Measurements from ENCODE around the gene NCR2.

NCR2 gene

DNA sequence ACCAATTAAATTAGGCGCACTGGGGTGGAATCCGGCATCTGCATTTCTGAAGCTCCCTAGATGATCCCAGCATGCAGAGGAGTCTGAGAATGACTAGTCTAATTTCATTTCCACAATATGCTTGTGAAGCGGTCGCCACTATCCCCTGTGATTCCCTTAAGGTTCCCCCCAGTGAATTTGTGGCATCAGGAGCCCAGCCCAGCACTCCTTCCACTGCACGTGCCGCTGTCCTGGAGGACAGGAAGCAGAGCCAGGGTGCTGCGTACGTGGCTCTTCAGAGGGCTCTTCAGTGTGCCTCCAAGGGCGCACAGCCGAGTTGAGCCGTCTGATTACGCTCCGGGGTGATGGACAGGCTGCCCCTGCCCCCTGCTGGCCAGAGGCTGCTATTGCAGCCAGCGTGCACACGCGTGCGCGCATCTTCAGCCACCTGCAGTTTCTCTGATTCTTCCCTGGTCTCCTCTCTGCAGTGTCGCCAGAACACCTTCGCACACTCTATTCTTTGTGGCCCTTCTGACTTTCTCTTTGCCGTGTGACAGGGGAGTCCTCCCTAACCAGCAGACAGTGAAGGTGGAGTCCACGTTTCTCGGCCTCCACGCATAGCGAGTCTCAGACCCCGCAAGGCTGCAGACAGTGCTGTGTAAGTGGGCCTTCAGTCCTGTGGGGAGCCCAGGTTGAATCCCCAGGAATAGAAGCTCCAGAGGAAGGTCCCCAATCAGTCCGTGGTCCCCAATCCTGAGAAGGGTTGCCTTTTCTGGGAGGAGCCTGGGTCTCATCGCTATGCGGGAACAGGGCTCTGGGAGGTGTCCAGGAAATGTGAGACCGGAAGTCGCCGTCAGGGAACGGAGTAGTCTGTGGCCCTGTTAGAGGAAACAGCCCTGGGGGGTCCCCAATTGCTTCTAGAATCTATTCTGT, 16.5 kb upstream of the NCR2 start:
- TF ChIP-seq GATA2 (IDR thresholded peaks at IDR 0.05; ENCODE audit: low read depth, low read length), result no peak
- no peak for TF ChIP-seq GATA3 (IDR thresholded peaks at IDR 0.05; ENCODE audit: low read depth, low read length)

GRCh38 chr6:41321183-41321582, 14.2 kb upstream of the NCR2 start:
- TF ChIP-seq GATA2 (IDR thresholded peaks at IDR 0.05; ENCODE audit: low read depth, low read length) (no peak), GATA3 (IDR thresholded peaks at IDR 0.05; ENCODE audit: low read depth, low read length) (no peak)

- TF ChIP-seq GATA2 (IDR thresholded peaks at IDR 0.05; ENCODE audit: low read depth, low read length) (no peak), GATA3 (IDR thresholded peaks at IDR 0.05; ENCODE audit: low read depth, low read length) (no peak)
These were observed 9.9 kb upstream of the NCR2 start for GRCh38 chr6:41325446-41326066.

GRCh38 chr6:41326092-41326491, 9.3 kb upstream of the NCR2 start:
- TF ChIP-seq GATA2 (IDR thresholded peaks at IDR 0.05; ENCODE audit: low read depth, low read length) (no peak), GATA3 (IDR thresholded peaks at IDR 0.05; ENCODE audit: low read depth, low read length) (no peak)

DNA sequence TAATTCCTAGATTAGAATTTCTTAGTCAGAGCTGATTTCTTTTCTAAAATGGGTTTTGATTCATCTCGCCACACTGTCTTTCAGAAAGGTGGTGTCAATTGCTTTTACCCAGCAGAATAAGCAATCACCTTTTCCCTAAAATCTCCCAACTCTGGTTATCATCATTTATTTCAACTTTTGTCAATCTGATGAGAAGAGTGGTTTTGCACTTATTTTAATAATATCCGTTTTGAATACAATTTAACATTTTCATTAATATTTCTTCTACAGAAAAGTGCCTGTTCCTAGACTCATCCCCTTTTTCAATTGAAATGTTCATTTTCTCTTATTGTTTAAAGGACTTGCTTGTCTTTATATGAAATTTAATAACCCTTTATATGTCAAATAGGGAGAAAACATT, 8.2 kb upstream of the NCR2 start:
- TF ChIP-seq GATA3 (IDR thresholded peaks at IDR 0.05; ENCODE audit: low read depth, low read length) (no peak), GATA2 (IDR thresholded peaks at IDR 0.05; ENCODE audit: low read depth, low read length) (no peak)

GRCh38 chr6:41331401-41332150, 3.8 kb upstream of the NCR2 start:
- TF ChIP-seq GATA3 (IDR thresholded peaks at IDR 0.05; ENCODE audit: low read depth, low read length) (no peak), GATA2 (IDR thresholded peaks at IDR 0.05; ENCODE audit: low read depth, low read length) (no peak)

- TF ChIP-seq GATA3 (IDR thresholded peaks at IDR 0.05; ENCODE audit: low read depth, low read length) (no peak), GATA2 (IDR thresholded peaks at IDR 0.05; ENCODE audit: low read depth, low read length) (no peak)
These were observed 3.2 kb upstream of the NCR2 start for GRCh38 chr6:41332241-41332640.

GRCh38 chr6:41332842-41333736, 2.3 kb upstream of the NCR2 start:
- TF ChIP-seq GATA2 (IDR thresholded peaks at IDR 0.05; ENCODE audit: low read depth, low read length), result no peak
- TF ChIP-seq GATA3 (IDR thresholded peaks at IDR 0.05; ENCODE audit: low read depth, low read length), result no peak

GRCh38 chr6:41334482-41335040, 847 bp upstream of the NCR2 start:
- TF ChIP-seq GATA2 (IDR thresholded peaks at IDR 0.05; ENCODE audit: low read depth, low read length), result no peak
- TF ChIP-seq GATA3 (IDR thresholded peaks at IDR 0.05; ENCODE audit: low read depth, low read length), result no peak

DNA sequence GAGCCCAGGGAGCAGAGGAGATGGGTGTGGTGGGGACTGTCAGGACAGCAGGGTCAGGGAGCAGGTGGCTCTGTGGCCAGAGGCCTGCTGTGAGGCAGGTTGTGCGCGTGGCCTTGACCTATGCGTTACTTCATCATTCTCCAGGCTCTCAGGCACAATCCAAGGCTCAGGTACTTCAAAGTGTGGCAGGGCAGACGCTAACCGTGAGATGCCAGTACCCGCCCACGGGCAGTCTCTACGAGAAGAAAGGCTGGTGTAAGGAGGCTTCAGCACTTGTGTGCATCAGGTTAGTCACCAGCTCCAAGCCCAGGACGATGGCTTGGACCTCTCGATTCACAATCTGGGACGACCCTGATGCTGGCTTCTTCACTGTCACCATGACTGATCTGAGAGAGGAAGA, 535 bp downstream of the NCR2 start:
- no peak for TF ChIP-seq GATA3 (IDR thresholded peaks at IDR 0.05; ENCODE audit: low read depth, low read length)
- no peak for TF ChIP-seq GATA2 (IDR thresholded peaks at IDR 0.05; ENCODE audit: low read depth, low read length)

DNA sequence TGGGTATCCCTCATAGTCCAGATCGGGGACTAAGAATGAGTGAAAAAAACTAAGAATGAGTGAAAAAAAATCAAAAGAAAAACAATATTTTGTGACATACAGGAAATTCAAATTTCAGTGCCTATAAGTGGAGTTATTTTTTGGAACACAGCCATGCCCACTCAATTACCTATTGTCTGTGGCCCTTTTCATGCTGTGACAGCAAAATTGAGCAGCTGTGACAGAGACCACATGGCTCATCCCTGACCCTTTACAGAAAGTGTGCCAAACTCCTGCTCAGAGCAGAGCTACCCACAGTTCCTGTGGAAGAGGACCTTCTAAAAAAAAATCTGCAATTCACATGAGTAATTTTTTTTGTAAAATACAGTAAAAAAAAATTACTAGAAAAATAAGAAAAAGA, 1.4 kb downstream of the NCR2 start:
- no peak for TF ChIP-seq GATA2 (IDR thresholded peaks at IDR 0.05; ENCODE audit: low read depth, low read length)
- TF ChIP-seq GATA3 (IDR thresholded peaks at IDR 0.05; ENCODE audit: low read depth, low read length), result no peak

DNA sequence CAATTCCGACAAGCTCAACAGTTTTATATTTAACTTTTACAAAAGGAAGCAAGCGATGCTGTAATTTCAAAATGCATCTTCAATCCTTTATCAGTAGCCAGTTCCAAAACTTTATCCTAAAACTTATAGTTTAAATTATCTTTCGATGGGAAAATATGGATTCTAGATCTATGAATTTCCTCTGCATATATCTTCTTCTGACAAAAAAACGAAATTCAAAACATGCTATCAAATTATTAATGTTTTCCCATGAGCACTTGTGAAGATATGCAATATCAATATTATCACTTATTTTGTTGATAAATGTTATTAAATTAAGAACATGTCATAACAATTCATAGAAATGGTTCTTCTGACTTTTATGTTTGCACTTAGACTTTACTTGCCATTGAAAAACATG, 2.3 kb downstream of the NCR2 start:
- TF ChIP-seq GATA3 (IDR thresholded peaks at IDR 0.05; ENCODE audit: low read depth, low read length) (no peak), GATA2 (IDR thresholded peaks at IDR 0.05; ENCODE audit: low read depth, low read length) (no peak)

- TF ChIP-seq GATA3 (IDR thresholded peaks at IDR 0.05; ENCODE audit: low read depth, low read length) (no peak), GATA2 (IDR thresholded peaks at IDR 0.05; ENCODE audit: low read depth, low read length) (no peak)
These were observed 3.3 kb downstream of the NCR2 start for GRCh38 chr6:41338659-41339058.

Measured in SH-SY5Y (cell line).